Natural killer cell (primary cell): Measurements from ENCODE around the gene PXDN. TPM values are rescaled to one million over a fixed set of nuclear protein-coding genes. Genes with fewer than 3 reads are reported as not detected.
A peak's percentile ranks its signal among the peaks of the same experiment; 100 is the strongest.

Source experiments
- ATAC-seq, 3 donors: fragments of 150-1000 bp in 2 of 3; fragments of 200-7000 bp in 1 of 3; cut with Tn5 transposase; 1 replicate in 1 of 3; 2 replicates in 2 of 3; pipeline ENCODE4 v1.10.0; 2021; ENCODE audit warnings: mild to moderate bottlenecking in 2 of 3, moderate library complexity in 2 of 3
- DNase-seq, 2 donors: peaks; one replicate each; pipeline versions ENCODE4 v3.0.0 to v3.0.0-alpha.2; 2013 to 2021; ENCODE audit warnings: mixed read lengths in 1 of 2
- H3K27ac ChIP-seq: one replicate; pipeline ENCODE4 v1.5.1; 2013; ENCODE audit warnings: mild to moderate bottlenecking, low read length
- H3K27me3 ChIP-seq: one replicate; pipeline ENCODE4 v1.6.1; 2013; ENCODE audit warnings: low read length; ENCODE audit not compliant: control insufficient read depth, insufficient read depth
- H3K36me3 ChIP-seq: one replicate; pipeline ENCODE4 v1.6.1; 2013; ENCODE audit warnings: low read length; ENCODE audit not compliant: control insufficient read depth, insufficient read depth
- H3K4me1 ChIP-seq: one replicate; pipeline ENCODE4 v1.6.1; 2013; ENCODE audit warnings: low read length; ENCODE audit not compliant: control insufficient read depth, insufficient read depth
- H3K4me3 ChIP-seq: one replicate; pipeline ENCODE4 v1.5.1; 2013; ENCODE audit warnings: low read length
- H3K9me3 ChIP-seq: one replicate; pipeline ENCODE4 v1.6.1; 2013; ENCODE audit warnings: low read length; ENCODE audit not compliant: control insufficient read depth, insufficient read depth
- H3K27ac Mint-ChIP-seq, 2 donors: one replicate each; pipeline ENCODE4 v1.8.0; 2022; ENCODE audit warnings: mild to moderate bottlenecking in 2 of 2, mixed read lengths in 2 of 2, moderate library complexity in 1 of 2
- H3K27me3 Mint-ChIP-seq, 2 donors: one replicate each; pipeline ENCODE4 v1.8.0; 2022; ENCODE audit warnings: low read depth in 2 of 2, mixed read lengths in 2 of 2
- H3K36me3 Mint-ChIP-seq: one replicate; pipeline ENCODE4 v1.8.0; 2022; ENCODE audit warnings: mixed read lengths
- H3K4me1 Mint-ChIP-seq, 2 donors: one replicate each; pipeline ENCODE4 v1.8.0; 2022; ENCODE audit warnings: mixed read lengths in 2 of 2
- H3K4me3 Mint-ChIP-seq: one replicate; pipeline ENCODE4 v1.8.0; 2022; ENCODE audit warnings: mild to moderate bottlenecking, moderate library complexity, mixed read lengths
- H3K9me3 Mint-ChIP-seq, 2 donors: one replicate each; pipeline ENCODE4 v1.8.0; 2022; ENCODE audit warnings: mixed read lengths in 2 of 2
- CTCF ChIP-seq: fragments of 200-600 bp; IDR thresholded peaks from one replicate; pipeline ENCODE4 v1.8.0; 2022; ENCODE audit warnings: antibody characterized with exemption
- WGBS: methylation state at CpG from one replicate; pipeline ENCODE4 v1.1.7; 2013; ENCODE audit warnings: missing lambda C conversion rate; ENCODE audit not compliant: insufficient coverage; 5-methylcytosine and 5-hydroxymethylcytosine counted together
- intact Hi-C: fragments of 100-400 bp; cut with micrococcal nuclease; formaldehyde crosslinking; loops from one replicate; pipeline ENCODE4 v1.14.2; 2022
- total RNA-seq, 4 donors: library from RNA; stranded (reverse); fragments of 120-200 nt in 1 of 4; gene quantifications; one replicate each; pipeline versions ENCODE4 v1.2.3 to v1.2.4, GENCODE V29; 2013 to 2022

PXDN gene
- total RNA-seq, 3 donors from 2014 or later (not counting 1 experiment from before 2014, with no cell fraction given): 2.1 to 3.7 (median 2.5) TPM

DNA sequence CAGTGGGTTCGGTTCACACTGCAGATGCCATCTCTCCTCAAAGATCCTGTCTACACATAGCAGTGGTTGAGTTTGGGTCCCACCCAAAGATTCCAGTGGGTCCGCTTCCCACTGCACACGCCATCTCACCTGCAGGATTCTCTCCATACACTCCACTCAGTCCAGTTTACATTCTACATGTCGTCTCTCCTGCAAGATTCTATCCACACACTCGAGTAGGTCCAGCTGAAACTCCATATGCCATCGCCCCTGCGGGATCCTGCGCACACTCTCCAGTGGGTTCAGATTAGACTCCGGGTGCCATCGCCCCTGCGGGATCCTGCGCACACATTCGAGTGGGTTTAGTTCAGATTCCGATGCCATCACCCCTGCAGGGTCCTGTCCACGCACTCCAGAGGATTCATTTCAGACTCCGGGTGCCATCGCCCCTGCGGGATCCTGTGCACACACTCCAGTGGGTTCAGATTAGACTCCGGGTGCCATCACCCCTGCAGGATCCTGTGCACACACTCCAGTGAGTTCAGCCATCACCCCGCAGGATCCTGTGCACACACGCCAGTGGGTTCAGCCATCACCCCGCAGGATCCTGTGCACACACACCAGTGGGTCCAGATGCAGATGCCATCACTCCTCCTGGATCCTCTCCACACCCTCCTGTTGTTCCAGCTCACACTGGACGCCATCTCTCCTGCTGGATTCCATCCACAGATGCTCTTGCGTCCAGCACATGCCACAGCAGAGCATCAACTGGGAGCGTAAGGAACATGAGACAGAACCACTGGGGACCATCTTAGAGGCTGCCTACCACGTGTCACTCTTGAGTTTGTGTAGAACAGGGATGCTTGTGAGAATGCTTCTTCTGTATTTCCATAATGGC, 3.0 kb upstream of the PXDN start:
- H3K27ac Mint-ChIP-seq: no peak overlapping the region
- Histone ChIP-seq H3K27ac (no peak overlapping the region), H3K27me3 (peaks cover 7% of the 10 kb centered on the region), H3K4me1 (peaks cover 7% of the 10 kb centered on the region), H3K9me3 (no peaks in the 10 kb centered on the region), H3K36me3 (no peaks in the 10 kb centered on the region), H3K4me3 (no peak overlapping the region)
- peaks cover 4 to 5% of the 10 kb centered on the region in 2 donors for H3K4me1 Mint-ChIP-seq
- H3K36me3 Mint-ChIP-seq: no peaks in the 10 kb centered on the region
- no peaks in the 10 kb centered on the region for H3K9me3 Mint-ChIP-seq
- peaks cover 33 to 36% of the 10 kb centered on the region in 2 donors for H3K27me3 Mint-ChIP-seq
- WGBS: 87% methylated on average over 26 of the region's 26 CpGs
- TF ChIP-seq CTCF: no peak
- ATAC-seq (no peak), DNase-seq (no peak)
- no peak overlapping the region for H3K4me3 Mint-ChIP-seq
- intact Hi-C loops: no loop called here

DNA sequence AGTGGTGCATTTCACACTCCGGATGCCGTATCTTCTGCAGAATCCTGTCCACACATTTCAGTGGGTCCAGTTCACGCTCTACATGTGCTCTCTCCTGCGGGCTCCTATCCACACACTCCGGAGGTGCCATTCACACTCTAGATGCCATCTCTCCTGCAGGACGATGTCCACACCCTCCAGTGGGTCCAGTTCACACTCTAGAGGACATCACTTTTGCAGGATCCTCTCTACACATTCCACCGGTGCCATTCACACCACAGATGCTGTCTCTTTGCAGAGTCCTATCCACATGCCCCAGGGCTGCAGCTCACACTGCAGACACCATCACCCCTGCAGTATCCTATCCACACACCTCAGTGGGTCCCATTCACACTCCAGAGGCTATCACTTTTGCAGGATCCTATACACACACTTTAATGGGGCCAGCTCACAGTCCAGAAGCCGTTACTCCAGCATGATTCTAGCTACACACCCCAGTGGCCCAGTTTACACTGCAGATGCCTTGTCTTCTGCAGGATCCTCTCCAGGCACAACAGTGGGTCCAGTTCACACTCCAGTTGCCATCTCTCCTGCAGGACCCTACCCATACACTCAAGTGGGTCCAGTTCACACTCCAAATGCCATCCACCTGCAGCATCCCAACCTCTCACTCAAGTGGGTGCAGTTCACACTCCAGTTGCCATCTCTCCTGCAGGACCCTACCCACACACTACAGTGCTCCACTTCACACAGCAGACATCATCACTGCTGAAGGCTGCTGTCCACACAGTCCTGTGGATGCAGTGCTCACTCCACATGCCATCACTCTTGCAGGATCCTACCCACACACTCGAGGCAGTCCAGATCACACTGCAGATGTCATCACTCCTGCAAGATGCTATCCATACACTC, 2.1 kb upstream of the PXDN start:
- no peaks in the 10 kb centered on the region for H3K36me3 ChIP-seq
- no peak for DNase-seq
- H3K4me3 Mint-ChIP-seq: peak overlapping the region; percentile 29
- ATAC-seq: peak in 1 of 3 donors; percentile 28
- no peaks in the 10 kb centered on the region for H3K36me3 Mint-ChIP-seq
- H3K9me3 ChIP-seq: no peaks in the 10 kb centered on the region
- peaks cover 7% of the 10 kb centered on the region for H3K4me1 ChIP-seq
- no peak overlapping the region for H3K27ac Mint-ChIP-seq
- peaks cover 7% of the 10 kb centered on the region for H3K27me3 ChIP-seq
- H3K27ac ChIP-seq: no peak overlapping the region
- no peak for TF ChIP-seq CTCF
- no peaks in the 10 kb centered on the region for H3K9me3 Mint-ChIP-seq
- H3K27me3 Mint-ChIP-seq: peaks cover 33 to 38% of the 10 kb centered on the region in 2 donors
- WGBS: 85% methylated on average over 9 of the region's 9 CpGs
- intact Hi-C loops: no loop called here
- H3K4me1 Mint-ChIP-seq: peaks cover 4 to 5% of the 10 kb centered on the region in 2 donors
- H3K4me3 ChIP-seq: no peak overlapping the region

- DNase-seq: no peak
- peaks cover 7% of the 10 kb centered on the region for H3K27me3 ChIP-seq
- no peaks in the 10 kb centered on the region for H3K36me3 ChIP-seq
- ATAC-seq: no peak
- H3K9me3 Mint-ChIP-seq: no peaks in the 10 kb centered on the region
- no peak overlapping the region for H3K27ac ChIP-seq
- no peak for TF ChIP-seq CTCF
- peaks cover 7% of the 10 kb centered on the region for H3K4me1 ChIP-seq
- peaks cover 0 to 4% of the 10 kb centered on the region in 2 donors for H3K4me1 Mint-ChIP-seq
- 55% methylated on average over 24 of the region's 26 CpGs for whole genome bisulfite sequencing
- peaks cover 33 to 38% of the 10 kb centered on the region in 2 donors for H3K27me3 Mint-ChIP-seq
- intact Hi-C loops: no loop called here
- H3K27ac Mint-ChIP-seq: no peak overlapping the region
- H3K9me3 ChIP-seq: no peaks in the 10 kb centered on the region
- no peak overlapping the region for H3K4me3 Mint-ChIP-seq
- H3K4me3 ChIP-seq: no peak overlapping the region
- no peaks in the 10 kb centered on the region for H3K36me3 Mint-ChIP-seq
These were observed 1.1 kb upstream of the PXDN start for GRCh38 chr2:1745171-1746023.
